Immature natural killer cell (primary cell): ENCODE measurements around the gene APLN. TPM values are rescaled to one million over a fixed set of nuclear protein-coding genes. Genes with fewer than 3 reads are reported as not detected.

Experiments used
- DNase-seq, 3 donors: peaks; one replicate each; pipeline ENCODE4 v3.0.0; 2022; ENCODE audit warnings: mixed read lengths in 1 of 3
- H3K27ac Mint-ChIP-seq, 6 donors: one replicate each; pipeline ENCODE4 v1.8.0; 2020; ENCODE audit warnings: mixed read lengths in 6 of 6, mild to moderate bottlenecking in 5 of 6, inconsistent platforms in 4 of 6, moderate library complexity in 3 of 6
- H3K27me3 Mint-ChIP-seq, 3 donors: one replicate each; pipeline ENCODE4 v1.8.0; 2020 to 2021; ENCODE audit warnings: low read depth in 3 of 3, mild to moderate bottlenecking in 3 of 3, mixed read lengths in 3 of 3, moderate library complexity in 3 of 3, inconsistent platforms in 1 of 3
- H3K36me3 Mint-ChIP-seq, 3 donors: one replicate each; pipeline ENCODE4 v1.8.0; 2020; ENCODE audit warnings: mixed read lengths in 3 of 3, inconsistent platforms in 2 of 3, mild to moderate bottlenecking in 2 of 3
- H3K4me1 Mint-ChIP-seq, 2 donors: one replicate each; pipeline ENCODE4 v1.8.0; 2020; ENCODE audit warnings: inconsistent platforms in 2 of 2, mild to moderate bottlenecking in 2 of 2, mixed read lengths in 2 of 2, moderate library complexity in 1 of 2
- H3K4me3 Mint-ChIP-seq, 5 donors: one replicate each; pipeline ENCODE4 v1.8.0; 2020; ENCODE audit warnings: mild to moderate bottlenecking in 5 of 5, mixed read lengths in 5 of 5, inconsistent platforms in 3 of 5, moderate library complexity in 3 of 5
- H3K9me3 Mint-ChIP-seq, 6 donors: one replicate each; pipeline ENCODE4 v1.8.0; 2020; ENCODE audit warnings: mild to moderate bottlenecking in 6 of 6, mixed read lengths in 6 of 6, inconsistent platforms in 4 of 6, moderate library complexity in 3 of 6
- polyA plus RNA-seq, 3 donors: library from polyadenylated mRNA; unstranded; fragments of 300-500 nt; fragmentation: Illumina TruSeq; gene quantifications; one replicate each; pipeline ENCODE4 v1.2.3, GENCODE V29; 2021

APLN gene
- polyA plus RNA-seq, 3 donors from 2014 or later = not detected

- Mint-ChIP-seq H3K4me3 (no peak overlapping the region), H3K9me3 (no peaks in the 10 kb centered on the region), H3K4me1 (no peaks in the 10 kb centered on the region), H3K27ac (no peak overlapping the region), H3K36me3 (no peaks in the 10 kb centered on the region), H3K27me3 (peaks cover 0 to 3% (median 0%) of the 10 kb centered on the region in 3 donors)
- DNase-seq = no peak
Observed at GRCh38 chrX:129614481-129615255, 40.1 kb downstream of the APLN start.

DNA sequence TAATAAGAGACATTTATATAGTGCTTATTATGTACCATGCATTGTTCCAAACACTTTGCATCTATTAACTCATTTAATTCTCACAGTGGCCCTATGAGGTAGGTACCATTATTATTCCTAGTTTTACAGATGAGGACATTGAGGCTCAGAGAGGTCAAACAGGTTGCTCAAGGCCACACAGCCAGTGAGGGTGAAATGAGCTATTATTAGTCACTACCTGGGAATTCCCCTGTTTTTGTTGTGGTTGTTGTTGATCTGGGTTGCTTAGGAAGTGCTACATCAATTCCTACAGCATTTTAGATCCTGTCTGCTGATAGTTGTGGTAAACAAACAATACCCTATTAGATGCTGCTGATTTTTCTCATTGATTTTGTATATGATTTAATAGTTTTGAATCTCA, 41.2 kb downstream of the APLN start:
- no peak for DNase-seq
- Mint-ChIP-seq H3K36me3 (no peaks in the 10 kb centered on the region), H3K27ac (no peak overlapping the region)

DNA sequence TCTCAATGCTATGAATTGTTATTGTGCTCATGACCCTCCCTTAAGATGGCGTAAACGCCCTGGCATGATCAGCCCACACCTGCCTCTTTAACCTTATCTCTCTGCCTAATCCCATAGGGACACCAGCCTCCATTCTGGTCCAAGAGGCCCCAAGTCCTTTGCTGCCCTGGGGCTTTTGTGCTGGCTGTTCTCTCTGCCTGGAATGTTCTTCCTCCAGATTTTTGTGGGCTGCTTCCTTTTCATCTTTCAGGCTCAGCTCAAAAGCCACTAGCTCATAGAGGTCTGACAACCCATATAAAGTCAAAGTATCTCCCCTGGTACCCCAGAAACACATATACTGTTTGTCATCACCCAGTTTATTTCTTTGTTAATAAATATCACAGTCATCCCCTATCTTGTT, 42.4 kb downstream of the APLN start:
- H3K4me3 Mint-ChIP-seq = no peak overlapping the region
- no peak overlapping the region for H3K27ac Mint-ChIP-seq
- no peaks in the 10 kb centered on the region for H3K4me1 Mint-ChIP-seq
- no peak for DNase-seq
- H3K27me3 Mint-ChIP-seq = peaks cover 0 to 5% (median 1%) of the 10 kb centered on the region in 3 donors
- no peaks in the 10 kb centered on the region for H3K9me3 Mint-ChIP-seq
- H3K36me3 Mint-ChIP-seq = no peaks in the 10 kb centered on the region

More for the DNA sequence above, 41.2 kb downstream of the APLN start:
- Mint-ChIP-seq H3K4me1 (no peaks in the 10 kb centered on the region), H3K4me3 (no peak overlapping the region), H3K27me3 (peaks cover 0 to 4% (median 0%) of the 10 kb centered on the region in 3 donors), H3K9me3 (no peaks in the 10 kb centered on the region)

DNA sequence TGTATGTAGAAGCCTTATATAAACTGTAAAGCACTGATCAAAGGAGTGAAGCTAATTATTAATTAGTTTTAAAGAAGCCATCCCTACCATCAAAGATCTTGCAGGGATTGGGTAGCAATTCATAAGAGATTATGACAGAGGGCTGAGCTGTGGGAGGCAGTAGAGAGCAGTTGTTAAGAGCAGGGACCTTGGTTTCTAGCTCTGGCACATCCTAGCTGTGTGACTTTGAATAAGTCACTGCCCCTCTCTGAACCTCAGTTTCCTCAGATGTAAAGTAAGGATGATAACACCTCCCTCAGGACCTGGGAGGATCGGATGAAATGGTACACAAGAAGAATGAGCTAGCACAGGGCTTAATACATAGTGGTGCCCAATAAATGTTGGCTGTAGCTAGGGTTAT, 45.4 kb downstream of the APLN start:
- no peaks in the 10 kb centered on the region for H3K36me3 Mint-ChIP-seq

DNA sequence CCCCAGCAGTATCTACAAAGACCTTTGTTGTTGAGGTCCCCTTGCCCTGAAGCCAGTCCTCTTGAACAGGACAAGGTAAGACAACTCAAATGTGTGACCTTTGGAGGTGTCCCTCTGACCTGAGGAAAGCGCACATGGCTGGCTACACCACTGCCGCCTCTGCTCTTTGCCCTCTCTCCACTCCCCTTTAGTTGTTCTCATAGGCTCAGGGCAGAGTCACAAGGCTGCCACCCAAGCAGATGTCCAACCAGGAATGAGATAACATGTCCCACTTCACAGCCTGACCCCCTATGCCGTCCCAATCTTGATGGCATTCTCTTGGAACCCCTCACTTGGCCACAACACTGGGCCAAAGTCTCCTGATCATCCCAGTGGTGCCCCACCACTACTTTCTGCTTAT, 46.3 kb downstream of the APLN start:
- DNase-seq = no peak
- H3K4me1 Mint-ChIP-seq = peaks cover 29 to 34% of the 10 kb centered on the region in 2 donors

More for the DNA sequence above, 45.4 kb downstream of the APLN start:
- H3K27me3 Mint-ChIP-seq = peaks cover 0 to 8% (median 5%) of the 10 kb centered on the region in 3 donors
- no peaks in the 10 kb centered on the region for H3K9me3 Mint-ChIP-seq
- H3K4me1 Mint-ChIP-seq = peaks cover 20 to 25% of the 10 kb centered on the region in 2 donors
- no peak overlapping the region for H3K4me3 Mint-ChIP-seq
- DNase-seq = no peak
- no peak overlapping the region for H3K27ac Mint-ChIP-seq

GRCh38 chrX:129606918-129607317, 47.8 kb downstream of the APLN start:
- peaks cover 0 to 15% (median 6%) of the 10 kb centered on the region in 3 donors for H3K27me3 Mint-ChIP-seq
- H3K9me3 Mint-ChIP-seq = no peaks in the 10 kb centered on the region
- peaks cover 36 to 38% of the 10 kb centered on the region in 2 donors for H3K4me1 Mint-ChIP-seq
- H3K36me3 Mint-ChIP-seq = no peaks in the 10 kb centered on the region
- no peak overlapping the region for H3K4me3 Mint-ChIP-seq
- peak; percentile 50 to 65 (median 59) for DNase-seq
- no peak overlapping the region for H3K27ac Mint-ChIP-seq

More for the DNA sequence above, 46.3 kb downstream of the APLN start:
- Mint-ChIP-seq H3K9me3 (no peaks in the 10 kb centered on the region), H3K36me3 (no peaks in the 10 kb centered on the region), H3K27me3 (peaks cover 0 to 6% (median 5%) of the 10 kb centered on the region in 3 donors), H3K27ac (no peak overlapping the region), H3K4me3 (no peak overlapping the region)

DNA sequence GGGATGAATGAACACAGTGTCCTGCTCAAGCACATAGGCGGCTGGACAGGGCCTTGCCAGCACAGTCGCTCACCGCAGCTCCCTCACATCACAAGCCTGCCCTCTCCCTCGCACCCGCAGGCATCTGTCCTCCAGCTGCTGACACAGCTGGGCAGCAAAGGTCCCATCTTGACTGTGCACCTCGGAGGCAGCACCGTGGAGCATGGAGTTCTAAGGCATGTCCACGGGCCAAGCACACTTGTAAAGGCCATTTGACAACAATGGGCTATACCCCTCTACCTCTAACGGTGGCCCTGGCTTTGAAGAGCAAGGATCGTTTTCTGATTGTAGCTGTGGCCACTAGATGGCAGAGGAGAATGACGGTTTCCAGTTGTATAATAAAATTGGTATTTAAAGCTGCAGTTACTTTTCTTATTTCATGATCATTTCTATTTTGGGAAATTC, 53.8 kb downstream of the APLN start:
- H3K36me3 Mint-ChIP-seq = no peaks in the 10 kb centered on the region
- H3K9me3 Mint-ChIP-seq = no peaks in the 10 kb centered on the region
- H3K4me3 Mint-ChIP-seq = no peak overlapping the region
- no peak overlapping the region for H3K27ac Mint-ChIP-seq
- peaks cover 28 to 32% of the 10 kb centered on the region in 2 donors for H3K4me1 Mint-ChIP-seq
- peaks cover 0 to 17% (median 5%) of the 10 kb centered on the region in 3 donors for H3K27me3 Mint-ChIP-seq
- DNase-seq = peak in 1 of 3 donors; percentile 31

DNA sequence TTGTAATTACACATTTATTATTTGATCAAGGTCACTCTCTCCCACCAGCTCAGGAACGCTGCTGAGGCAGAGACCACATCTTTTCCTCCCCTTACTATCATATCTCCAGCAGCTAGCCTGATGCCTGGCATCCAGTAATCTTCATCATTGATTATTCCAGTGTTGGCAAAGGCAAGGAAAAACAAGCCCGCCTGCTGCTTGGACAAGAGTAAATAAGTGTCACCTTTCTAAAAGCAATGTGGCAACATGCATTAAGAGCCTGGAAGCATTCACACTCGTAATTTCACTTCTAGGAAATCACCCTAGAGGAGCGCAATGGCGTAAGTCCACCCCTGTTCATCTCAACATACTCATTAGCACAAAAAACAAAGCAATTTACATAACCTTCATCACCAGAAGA, 54.8 kb downstream of the APLN start:
- no peak overlapping the region for H3K4me3 Mint-ChIP-seq

DNA sequence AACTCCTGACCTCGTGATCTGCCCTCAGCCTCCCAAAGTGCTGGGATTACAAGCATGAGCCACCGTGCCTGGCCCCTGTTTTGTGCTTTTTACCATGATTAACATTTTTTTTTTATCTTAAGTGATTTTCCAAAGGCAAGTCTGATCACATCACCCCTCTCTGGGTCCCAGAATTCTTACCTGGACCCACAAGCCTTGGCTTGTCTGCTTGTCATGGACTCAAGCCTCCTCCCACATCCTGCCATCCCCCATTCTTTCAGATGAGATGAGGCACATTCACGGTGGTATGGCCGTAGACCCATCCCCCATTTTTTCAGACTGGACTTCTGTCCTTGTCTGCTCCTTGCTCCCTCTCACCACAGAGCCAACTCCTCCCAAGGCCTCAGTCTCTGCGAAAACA, 55.3 kb downstream of the APLN start:
- Mint-ChIP-seq H3K4me1 (peaks cover 17 to 21% of the 10 kb centered on the region in 2 donors), H3K36me3 (no peaks in the 10 kb centered on the region), H3K9me3 (no peaks in the 10 kb centered on the region), H3K27me3 (peaks cover 0 to 16% (median 3%) of the 10 kb centered on the region in 3 donors), H3K4me3 (no peak overlapping the region), H3K27ac (no peak overlapping the region)
- no peak for DNase-seq

More for the DNA sequence above, 54.8 kb downstream of the APLN start:
- DNase-seq = no peak
- Mint-ChIP-seq H3K36me3 (no peaks in the 10 kb centered on the region), H3K27ac (no peak overlapping the region), H3K27me3 (peaks cover 0 to 16% (median 3%) of the 10 kb centered on the region in 3 donors), H3K9me3 (no peaks in the 10 kb centered on the region), H3K4me1 (peaks cover 22 to 25% of the 10 kb centered on the region in 2 donors)

GRCh38 chrX:129597905-129598304, 56.9 kb downstream of the APLN start:
- Mint-ChIP-seq H3K27me3 (peaks cover 0 to 10% (median 3%) of the 10 kb centered on the region in 3 donors), H3K4me3 (no peak overlapping the region), H3K9me3 (no peaks in the 10 kb centered on the region), H3K4me1 (peaks cover 4 to 10% of the 10 kb centered on the region in 2 donors), H3K36me3 (no peaks in the 10 kb centered on the region), H3K27ac (no peak overlapping the region)
- no peak for DNase-seq

DNA sequence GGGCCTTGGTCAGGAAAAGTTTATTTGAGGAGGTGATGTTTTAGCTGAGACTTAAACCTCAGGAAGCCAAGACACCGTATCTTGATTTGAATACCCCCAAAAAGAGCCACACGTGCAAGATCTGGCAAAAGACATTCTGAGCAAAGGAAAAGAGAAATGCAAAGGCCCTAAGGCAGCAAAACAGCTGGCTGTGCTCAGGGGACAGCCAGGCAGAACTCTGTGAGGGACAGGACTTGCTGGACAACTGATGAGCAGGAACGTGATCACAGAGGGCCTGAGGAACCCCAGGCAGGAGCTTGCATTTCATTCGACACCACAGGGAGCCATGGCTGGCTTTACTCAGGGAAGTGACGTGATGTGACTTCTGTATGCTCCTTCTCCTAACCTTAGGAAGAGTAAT, 58.7 kb downstream of the APLN start:
- Mint-ChIP-seq H3K4me3 (no peak overlapping the region), H3K27me3 (peaks cover 0 to 7% (median 1%) of the 10 kb centered on the region in 3 donors), H3K27ac (no peak overlapping the region), H3K36me3 (no peaks in the 10 kb centered on the region), H3K9me3 (no peaks in the 10 kb centered on the region), H3K4me1 (no peaks in the 10 kb centered on the region)
- no peak for DNase-seq

Other genes starting within 250 kb of the APLN start
- under 1 TPM in 2 of 3 donors, not detected in 1; 0.28 to 0.89 TPM for gene SMARCA1, start 131.5 kb downstream of the APLN start, polyA plus RNA-seq
- gene OCRL, start 114.7 kb downstream of the APLN start, polyA plus RNA-seq = under 1 TPM in 1 of 3 donors, not detected in 2; 0.31 TPM
- 1 to 10 TPM in 2 of 3 donors, under 1 TPM in 1; 0.60 to 2.9 (median 2.7) TPM for gene XPNPEP2, start 84.0 kb upstream of the APLN start, polyA plus RNA-seq
- gene SASH3, start 125.0 kb upstream of the APLN start, polyA plus RNA-seq = 100 to 1,000 TPM; 254 to 569 (median 270) TPM
- 1 to 10 TPM; 1.4 to 2.2 (median 1.6) TPM for gene ZDHHC9, start 188.9 kb upstream of the APLN start, polyA plus RNA-seq